Uterus (tissue), 2 donors: ENCODE results near the gene MYOC.
"Not testable (repeated sequence)": the region's sequence is repeated elsewhere in the genome, so short reads cannot be mapped to it uniquely, and the experiment has no call there.

ENCODE experiments used
- POLR2A ChIP-seq, 2 donors: fragments of 450-650 bp; IDR thresholded peaks; one replicate each; pipeline ENCODE4 v1.6.1; 2016; ENCODE audit warnings: antibody characterized with exemption in 2 of 2, mild to moderate bottlenecking in 1 of 2, moderate library complexity in 1 of 2
- TF ChIP-seq, protein P1 (sequence below), 4 experiments: fragments of 200-600 bp in 2 of 4; fragments of 450-650 bp in 2 of 4; sonication (generic) in 2 of 4; IDR thresholded peaks; one replicate each; pipeline ENCODE4 v1.5.1; 2016 to 2019; ENCODE audit warnings: antibody characterized with exemption in 4 of 4, mild to moderate bottlenecking in 2 of 4, moderate library complexity in 1 of 4

DNA sequence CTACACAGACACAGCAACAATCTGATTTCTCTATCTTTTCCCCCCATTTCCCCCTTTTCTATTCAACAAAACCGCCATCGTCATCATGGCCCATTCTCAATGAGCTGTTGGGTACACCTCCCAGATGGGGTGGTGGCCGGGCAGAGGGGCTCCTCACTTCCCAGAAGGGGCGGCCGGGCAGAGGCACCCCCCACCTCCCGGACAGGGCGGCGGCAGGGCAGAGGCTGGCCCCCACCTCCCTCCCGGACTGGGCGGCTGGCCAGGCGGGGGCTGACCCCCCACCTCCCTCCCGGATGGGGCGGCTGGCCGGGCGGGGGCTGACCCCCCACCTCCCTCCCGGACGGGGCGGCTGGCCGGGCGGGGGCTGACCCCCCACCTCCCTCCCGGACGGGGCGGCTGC is 41.1 kb upstream of the MYOC start:
- TF ChIP-seq, protein P1, sequence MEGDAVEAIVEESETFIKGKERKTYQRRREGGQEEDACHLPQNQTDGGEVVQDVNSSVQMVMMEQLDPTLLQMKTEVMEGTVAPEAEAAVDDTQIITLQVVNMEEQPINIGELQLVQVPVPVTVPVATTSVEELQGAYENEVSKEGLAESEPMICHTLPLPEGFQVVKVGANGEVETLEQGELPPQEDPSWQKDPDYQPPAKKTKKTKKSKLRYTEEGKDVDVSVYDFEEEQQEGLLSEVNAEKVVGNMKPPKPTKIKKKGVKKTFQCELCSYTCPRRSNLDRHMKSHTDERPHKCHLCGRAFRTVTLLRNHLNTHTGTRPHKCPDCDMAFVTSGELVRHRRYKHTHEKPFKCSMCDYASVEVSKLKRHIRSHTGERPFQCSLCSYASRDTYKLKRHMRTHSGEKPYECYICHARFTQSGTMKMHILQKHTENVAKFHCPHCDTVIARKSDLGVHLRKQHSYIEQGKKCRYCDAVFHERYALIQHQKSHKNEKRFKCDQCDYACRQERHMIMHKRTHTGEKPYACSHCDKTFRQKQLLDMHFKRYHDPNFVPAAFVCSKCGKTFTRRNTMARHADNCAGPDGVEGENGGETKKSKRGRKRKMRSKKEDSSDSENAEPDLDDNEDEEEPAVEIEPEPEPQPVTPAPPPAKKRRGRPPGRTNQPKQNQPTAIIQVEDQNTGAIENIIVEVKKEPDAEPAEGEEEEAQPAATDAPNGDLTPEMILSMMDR (IDR thresholded peaks at IDR 0.05) = not testable (repeated sequence)
- not testable (repeated sequence) for TF ChIP-seq POLR2A (IDR thresholded peaks at IDR 0.05)
